GM23338 (cell line): ENCODE data around the gene TAB3. TPM values are rescaled to one million over a fixed set of nuclear protein-coding genes. Genes with fewer than 3 reads are reported as not detected.

Source experiments
- ATAC-seq: fragments of 200-7000 bp; cut with Tn5 transposase; 3 replicates; pipeline ENCODE4 v1.9.1; 2020
- DNase-seq: peaks from one replicate; pipeline ENCODE4 v3.0.0-alpha.2; 2015; ENCODE audit warnings: low spot score
- H2AFZ ChIP-seq: fragments of 200-600 bp; sonication (generic); 2 replicates; pipeline ENCODE4 v1.8.0; 2016; ENCODE audit warnings: antibody characterized with exemption, mild to moderate bottlenecking, moderate library complexity
- H3F3A ChIP-seq: fragments of 200-600 bp; sonication (generic); replicated peaks from 2 replicates; pipeline ENCODE4 v1.8.0; 2017; ENCODE audit warnings: antibody characterized with exemption, mixed run types, low read depth
- H3K27ac ChIP-seq: fragments of 200-600 bp; sonication (generic); 2 replicates; pipeline ENCODE4 v1.6.1; 2016; ENCODE audit warnings: low read depth
- H3K27me3 ChIP-seq: fragments of 200-600 bp; sonication (generic); 2 replicates; pipeline ENCODE4 v1.8.0; 2016; ENCODE audit warnings: mild to moderate bottlenecking, mixed run types, moderate library complexity; ENCODE audit not compliant: insufficient read depth
- H3K36me3 ChIP-seq: fragments of 200-600 bp; sonication (generic); 2 replicates; pipeline ENCODE4 v1.8.0; 2016; ENCODE audit warnings: mild to moderate bottlenecking; ENCODE audit not compliant: insufficient read depth
- H3K4me1 ChIP-seq: fragments of 200-600 bp; sonication (generic); 2 replicates; pipeline ENCODE4 v1.8.0; 2016; ENCODE audit warnings: mild to moderate bottlenecking, moderate library complexity; ENCODE audit not compliant: insufficient read depth
- H3K4me2 ChIP-seq: fragments of 200-600 bp; sonication (generic); 2 replicates; pipeline ENCODE4 v1.7.1; 2017; ENCODE audit warnings: mixed run types
- H3K4me3 ChIP-seq: fragments of 200-600 bp; sonication (generic); 2 replicates; pipeline ENCODE4 v1.6.1; 2016; ENCODE audit warnings: mixed run types
- H3K79me2 ChIP-seq: fragments of 200-600 bp; sonication (generic); replicated peaks from 2 replicates; pipeline ENCODE4 v1.8.0; 2017; ENCODE audit warnings: mild to moderate bottlenecking; ENCODE audit not compliant: insufficient read depth
- H3K9me2 ChIP-seq: fragments of 200-600 bp; sonication (generic); 2 replicates; pipeline ENCODE4 v1.8.0; 2017; ENCODE audit not compliant: insufficient read depth
- H4K20me1 ChIP-seq: fragments of 200-600 bp; sonication (generic); replicated peaks from 2 replicates; pipeline ENCODE4 v1.8.0; 2017; ENCODE audit warnings: mild to moderate bottlenecking; ENCODE audit not compliant: insufficient read depth
- H3K27ac Mint-ChIP-seq: 2 replicates; pipeline ENCODE4 v1.8.0; 2020; ENCODE audit warnings: inconsistent platforms, mild to moderate bottlenecking, moderate library complexity, mixed read lengths
- H3K27me3 Mint-ChIP-seq: 3 replicates; pipeline ENCODE4 v1.8.0; 2022; ENCODE audit warnings: low read depth, mild to moderate bottlenecking, moderate library complexity, mixed read lengths, inconsistent platforms; ENCODE audit not compliant: insufficient read depth, poor library complexity
- H3K36me3 Mint-ChIP-seq: 3 replicates; pipeline ENCODE4 v1.8.0; 2021; ENCODE audit warnings: low read depth, mild to moderate bottlenecking, inconsistent platforms, moderate library complexity, mixed read lengths
- H3K4me1 Mint-ChIP-seq: 3 replicates; pipeline ENCODE4 v1.8.0; 2020; ENCODE audit warnings: mild to moderate bottlenecking, inconsistent platforms, mixed read lengths
- H3K4me3 Mint-ChIP-seq: 3 replicates; pipeline ENCODE4 v1.8.0; 2021; ENCODE audit warnings: moderate library complexity, mild to moderate bottlenecking, inconsistent platforms, mixed read lengths
- H3K9me3 Mint-ChIP-seq: 3 replicates; pipeline ENCODE4 v1.8.0; 2020; ENCODE audit warnings: moderate library complexity, mild to moderate bottlenecking, inconsistent platforms, mixed read lengths
- CREB1 ChIP-seq: fragments of 250-450 bp; sonication (Bioruptor Pico); IDR thresholded peaks from 2 replicates; pipeline ENCODE4 v1.5.0; 2020; ENCODE audit warnings: low read depth, mild to moderate bottlenecking, moderate library complexity
- EZH2 ChIP-seq: fragments of 200-600 bp; sonication (generic); IDR thresholded peaks from one replicate; pipeline ENCODE4 v1.8.0; 2017; ENCODE audit warnings: antibody characterized with exemption, mild to moderate bottlenecking, low read depth; ENCODE audit not compliant: unreplicated experiment
- EZH2phosphoT487 ChIP-seq: fragments of 200-600 bp; sonication (generic); IDR thresholded peaks from one replicate; pipeline ENCODE4 v1.8.1; 2018; ENCODE audit warnings: antibody characterized with exemption; ENCODE audit not compliant: unreplicated experiment
- JUNB ChIP-seq: IDR thresholded peaks from one replicate; pipeline ENCODE4 v1.6.1; 2016; ENCODE audit warnings: antibody characterized with exemption; ENCODE audit not compliant: unreplicated experiment
- NANOG ChIP-seq: IDR thresholded peaks from 2 replicates; pipeline ENCODE4 v1.6.1; 2016; ENCODE audit warnings: antibody characterized with exemption, borderline replicate concordance
- POLR2AphosphoS5 ChIP-seq: IDR thresholded peaks from 2 replicates; pipeline ENCODE4 v1.6.1; 2016; ENCODE audit warnings: antibody characterized with exemption, low read depth
- STAT1 ChIP-seq: IDR thresholded peaks from one replicate; pipeline ENCODE4 v1.6.1; 2016; ENCODE audit warnings: antibody characterized with exemption; ENCODE audit not compliant: unreplicated experiment
- ZNF114 ChIP-seq: fragments of 250-450 bp; sonication (Bioruptor Pico); IDR thresholded peaks from 2 replicates; pipeline ENCODE4 v1.5.0; 2020; ENCODE audit warnings: mild to moderate bottlenecking, moderate library complexity
- ZNF331 ChIP-seq: fragments of 250-450 bp; sonication (Bioruptor Pico); IDR thresholded peaks from 2 replicates; pipeline ENCODE4 v1.5.0; 2020; ENCODE audit warnings: low read depth, mild to moderate bottlenecking, moderate library complexity
- polyA plus RNA-seq: library from polyadenylated mRNA; unstranded; fragments of >200 nt; fragmentation: Nextera tagmentation; extraction: Ambion mirVana; gene quantifications from 2 replicates; pipeline ENCODE4 v1.2.1, GENCODE V29; 2016
- total RNA-seq: library from RNA; depleted of rRNA; stranded (reverse); fragments of >200 nt; shearing (Covaris generic); gene quantifications from 2 replicates; pipeline ENCODE4 v1.2.3, GENCODE V29; 2014
- TF ChIP-seq, protein P1 (sequence below): IDR thresholded peaks from 2 replicates; pipeline ENCODE4 v1.6.1; 2016; ENCODE audit warnings: antibody characterized with exemption
- TF ChIP-seq, protein P2 (sequence below): IDR thresholded peaks from one replicate; pipeline ENCODE4 v1.6.1; 2018; ENCODE audit warnings: antibody characterized with exemption; ENCODE audit not compliant: unreplicated experiment
- TF ChIP-seq, protein P3 (sequence below), 2 experiments: fragments of 200-600 bp in 1 of 2; sonication (generic) in 1 of 2; conservative IDR thresholded peaks; 2 replicates each; pipeline versions ENCODE4 v1.5.1 to v1.6.1; 2016 to 2017; ENCODE audit warnings: antibody characterized with exemption in 2 of 2, low read depth in 2 of 2, mild to moderate bottlenecking in 2 of 2, moderate library complexity in 1 of 2

The TAB3 gene
- total and polyA plus RNA-seq, 2 experiments from 2014 or later: 4.4 to 21.7 TPM

DNA sequence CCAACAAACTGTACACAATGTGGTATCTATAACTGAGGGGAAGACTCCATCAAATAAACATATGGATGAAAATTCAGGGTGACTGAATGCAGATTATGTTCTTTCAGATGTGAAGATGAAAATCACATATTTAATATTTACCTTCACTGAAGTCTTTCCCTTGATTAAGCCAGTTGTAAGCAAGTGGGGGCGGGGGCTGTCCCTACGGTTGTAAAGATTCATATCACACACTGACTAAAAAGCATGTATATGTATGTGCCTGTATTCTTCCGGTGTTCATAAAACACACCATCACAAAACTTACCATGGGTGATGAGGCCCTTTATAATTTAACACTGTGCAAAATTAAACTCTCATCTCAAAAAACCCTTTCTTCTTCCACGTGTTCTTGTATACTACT, 1.3 kb downstream of the TAB3 start (continued):
- TF ChIP-seq EZH2phosphoT487 (no peak), ZNF114 (CRISPR knock-in tag) (no peak), JUNB (no peak), EZH2 (no peak)
- TF ChIP-seq, protein P1, sequence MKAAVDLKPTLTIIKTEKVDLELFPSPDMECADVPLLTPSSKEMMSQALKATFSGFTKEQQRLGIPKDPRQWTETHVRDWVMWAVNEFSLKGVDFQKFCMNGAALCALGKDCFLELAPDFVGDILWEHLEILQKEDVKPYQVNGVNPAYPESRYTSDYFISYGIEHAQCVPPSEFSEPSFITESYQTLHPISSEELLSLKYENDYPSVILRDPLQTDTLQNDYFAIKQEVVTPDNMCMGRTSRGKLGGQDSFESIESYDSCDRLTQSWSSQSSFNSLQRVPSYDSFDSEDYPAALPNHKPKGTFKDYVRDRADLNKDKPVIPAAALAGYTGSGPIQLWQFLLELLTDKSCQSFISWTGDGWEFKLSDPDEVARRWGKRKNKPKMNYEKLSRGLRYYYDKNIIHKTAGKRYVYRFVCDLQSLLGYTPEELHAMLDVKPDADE: no peak
- TF ChIP-seq, protein P2, sequence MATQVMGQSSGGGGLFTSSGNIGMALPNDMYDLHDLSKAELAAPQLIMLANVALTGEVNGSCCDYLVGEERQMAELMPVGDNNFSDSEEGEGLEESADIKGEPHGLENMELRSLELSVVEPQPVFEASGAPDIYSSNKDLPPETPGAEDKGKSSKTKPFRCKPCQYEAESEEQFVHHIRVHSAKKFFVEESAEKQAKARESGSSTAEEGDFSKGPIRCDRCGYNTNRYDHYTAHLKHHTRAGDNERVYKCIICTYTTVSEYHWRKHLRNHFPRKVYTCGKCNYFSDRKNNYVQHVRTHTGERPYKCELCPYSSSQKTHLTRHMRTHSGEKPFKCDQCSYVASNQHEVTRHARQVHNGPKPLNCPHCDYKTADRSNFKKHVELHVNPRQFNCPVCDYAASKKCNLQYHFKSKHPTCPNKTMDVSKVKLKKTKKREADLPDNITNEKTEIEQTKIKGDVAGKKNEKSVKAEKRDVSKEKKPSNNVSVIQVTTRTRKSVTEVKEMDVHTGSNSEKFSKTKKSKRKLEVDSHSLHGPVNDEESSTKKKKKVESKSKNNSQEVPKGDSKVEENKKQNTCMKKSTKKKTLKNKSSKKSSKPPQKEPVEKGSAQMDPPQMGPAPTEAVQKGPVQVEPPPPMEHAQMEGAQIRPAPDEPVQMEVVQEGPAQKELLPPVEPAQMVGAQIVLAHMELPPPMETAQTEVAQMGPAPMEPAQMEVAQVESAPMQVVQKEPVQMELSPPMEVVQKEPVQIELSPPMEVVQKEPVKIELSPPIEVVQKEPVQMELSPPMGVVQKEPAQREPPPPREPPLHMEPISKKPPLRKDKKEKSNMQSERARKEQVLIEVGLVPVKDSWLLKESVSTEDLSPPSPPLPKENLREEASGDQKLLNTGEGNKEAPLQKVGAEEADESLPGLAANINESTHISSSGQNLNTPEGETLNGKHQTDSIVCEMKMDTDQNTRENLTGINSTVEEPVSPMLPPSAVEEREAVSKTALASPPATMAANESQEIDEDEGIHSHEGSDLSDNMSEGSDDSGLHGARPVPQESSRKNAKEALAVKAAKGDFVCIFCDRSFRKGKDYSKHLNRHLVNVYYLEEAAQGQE: no peak

DNA sequence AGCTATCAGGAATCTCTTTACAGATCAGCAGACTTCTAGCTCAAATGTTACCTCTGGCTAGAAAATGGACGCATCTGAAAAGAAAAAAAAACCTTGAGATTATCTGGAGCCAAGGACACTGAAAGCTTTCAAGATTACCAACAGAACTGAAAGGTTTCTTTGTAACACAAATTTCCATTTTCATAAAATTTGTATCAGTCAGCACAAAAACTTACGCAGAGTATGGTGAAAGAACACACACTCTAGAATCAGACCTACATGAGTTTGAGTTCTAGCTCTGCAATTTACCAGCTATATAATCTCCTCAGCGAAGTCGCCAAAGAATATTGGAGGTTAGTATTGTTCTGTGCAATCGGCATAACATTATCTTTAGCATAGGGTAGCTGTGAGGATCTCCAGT, 1.8 kb downstream of the TAB3 start:
- no peaks in the 10 kb centered on the region; the same call in 2 of the 3 replicates for H3K9me3 Mint-ChIP-seq
- Histone ChIP-seq H2AFZ (no peak overlapping the region), H3K79me2 (peaks cover 39% of the 10 kb centered on the region), H3F3A (no peaks in the 10 kb centered on the region), H3K9me2 (no peaks in the 10 kb centered on the region), H3K4me3 (no peak overlapping the region), H3K27me3 (no peaks in the 10 kb centered on the region), H4K20me1 (no peaks in the 10 kb centered on the region), H3K4me2 (no peak overlapping the region), H3K27ac (no peak overlapping the region), H3K4me1 (no peaks in the 10 kb centered on the region), H3K36me3 (no peaks in the 10 kb centered on the region)
- no peak for TF ChIP-seq POLR2AphosphoS5
- TF ChIP-seq ZNF331 (CRISPR knock-in tag): no peak
- no peak for TF ChIP-seq NANOG
- no peak for TF ChIP-seq STAT1
- TF ChIP-seq, protein P2: no peak
- TF ChIP-seq, protein P3, sequence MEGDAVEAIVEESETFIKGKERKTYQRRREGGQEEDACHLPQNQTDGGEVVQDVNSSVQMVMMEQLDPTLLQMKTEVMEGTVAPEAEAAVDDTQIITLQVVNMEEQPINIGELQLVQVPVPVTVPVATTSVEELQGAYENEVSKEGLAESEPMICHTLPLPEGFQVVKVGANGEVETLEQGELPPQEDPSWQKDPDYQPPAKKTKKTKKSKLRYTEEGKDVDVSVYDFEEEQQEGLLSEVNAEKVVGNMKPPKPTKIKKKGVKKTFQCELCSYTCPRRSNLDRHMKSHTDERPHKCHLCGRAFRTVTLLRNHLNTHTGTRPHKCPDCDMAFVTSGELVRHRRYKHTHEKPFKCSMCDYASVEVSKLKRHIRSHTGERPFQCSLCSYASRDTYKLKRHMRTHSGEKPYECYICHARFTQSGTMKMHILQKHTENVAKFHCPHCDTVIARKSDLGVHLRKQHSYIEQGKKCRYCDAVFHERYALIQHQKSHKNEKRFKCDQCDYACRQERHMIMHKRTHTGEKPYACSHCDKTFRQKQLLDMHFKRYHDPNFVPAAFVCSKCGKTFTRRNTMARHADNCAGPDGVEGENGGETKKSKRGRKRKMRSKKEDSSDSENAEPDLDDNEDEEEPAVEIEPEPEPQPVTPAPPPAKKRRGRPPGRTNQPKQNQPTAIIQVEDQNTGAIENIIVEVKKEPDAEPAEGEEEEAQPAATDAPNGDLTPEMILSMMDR (conservative IDR thresholded peaks at IDR 0.05; ENCODE audit: low read depth in 2 of 2): no peak
- TF ChIP-seq CREB1 (CRISPR knock-in tag): no peak
- TF ChIP-seq, protein P1: no peak
- TF ChIP-seq ZNF114 (CRISPR knock-in tag): no peak
- no peak overlapping the region for H3K4me3 Mint-ChIP-seq
- no peak overlapping the region for H3K27ac Mint-ChIP-seq
- peaks cover 2% of the 10 kb centered on the region for H3K27me3 Mint-ChIP-seq
- ATAC-seq: no peak
- DNase-seq: no peak
- H3K36me3 Mint-ChIP-seq: no peaks in the 10 kb centered on the region; the same call in 2 of the 3 replicates
- peaks cover 15% of the 10 kb centered on the region for H3K4me1 Mint-ChIP-seq
